MG63 (cell line): ENCODE measurements around the gene CHRNB2. TPM values are rescaled to one million over a fixed set of nuclear protein-coding genes. Genes with fewer than 3 reads are reported as not detected.

ENCODE experiments used
- DNase-seq: peaks from one replicate; pipeline ENCODE4 v3.0.0-alpha.2; 2020
- H3K27me3 ChIP-seq: fragments of 250-450 bp; sonication (Bioruptor Pico); 2 replicates; pipeline ENCODE4 v1.5.1; 2020; ENCODE audit warnings: mild to moderate bottlenecking, moderate library complexity
- H3K36me3 ChIP-seq: fragments of 250-450 bp; sonication (Bioruptor Pico); 2 replicates; pipeline ENCODE4 v1.5.1; 2020; ENCODE audit warnings: mild to moderate bottlenecking, moderate library complexity
- H3K4me3 ChIP-seq: fragments of 250-450 bp; sonication (Bioruptor Pico); 2 replicates; pipeline ENCODE4 v1.5.1; 2020; ENCODE audit warnings: mild to moderate bottlenecking, moderate library complexity
- H3K9me3 ChIP-seq: fragments of 250-450 bp; sonication (Bioruptor Pico); 2 replicates; pipeline ENCODE4 v1.5.1; 2020; ENCODE audit warnings: mild to moderate bottlenecking, moderate library complexity
- total RNA-seq: library from RNA; depleted of rRNA; stranded (reverse); fragments of >200 nt; shearing (Covaris generic); gene quantifications from 2 replicates; pipeline ENCODE4 v1.2.3, GENCODE V29; 2014; ENCODE audit warnings: low replicate concordance

Gene CHRNB2
- total RNA-seq, 1 experiment from 2014 or later, result not detected

DNA sequence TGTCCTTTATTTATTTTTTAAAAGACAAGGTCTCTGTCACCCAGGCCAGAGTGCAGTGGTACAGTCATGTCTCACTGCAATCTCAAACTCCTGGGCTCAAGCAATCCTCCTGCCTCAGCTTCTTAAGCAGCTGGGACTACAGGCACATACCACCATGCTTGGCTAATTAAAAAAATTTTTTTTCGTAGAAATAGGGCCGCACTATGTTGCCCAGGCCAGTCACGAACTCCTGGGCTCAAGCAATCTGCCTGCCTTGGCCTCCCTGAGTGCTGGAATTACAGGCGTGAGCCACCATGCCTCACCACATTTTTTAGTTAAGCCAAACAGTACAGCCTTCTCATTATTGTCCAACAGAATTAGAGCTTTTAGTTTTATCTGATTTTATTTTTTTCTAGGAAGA lies 47.8 kb downstream of the CHRNB2 start:
- Histone ChIP-seq H3K36me3 (no peaks in the 10 kb centered on the region; the same call in none of the 2 replicates), H3K27me3 (no peaks in the 10 kb centered on the region), H3K4me3 (no peak overlapping the region), H3K9me3 (no peaks in the 10 kb centered on the region)
- no peak for DNase-seq

DNA sequence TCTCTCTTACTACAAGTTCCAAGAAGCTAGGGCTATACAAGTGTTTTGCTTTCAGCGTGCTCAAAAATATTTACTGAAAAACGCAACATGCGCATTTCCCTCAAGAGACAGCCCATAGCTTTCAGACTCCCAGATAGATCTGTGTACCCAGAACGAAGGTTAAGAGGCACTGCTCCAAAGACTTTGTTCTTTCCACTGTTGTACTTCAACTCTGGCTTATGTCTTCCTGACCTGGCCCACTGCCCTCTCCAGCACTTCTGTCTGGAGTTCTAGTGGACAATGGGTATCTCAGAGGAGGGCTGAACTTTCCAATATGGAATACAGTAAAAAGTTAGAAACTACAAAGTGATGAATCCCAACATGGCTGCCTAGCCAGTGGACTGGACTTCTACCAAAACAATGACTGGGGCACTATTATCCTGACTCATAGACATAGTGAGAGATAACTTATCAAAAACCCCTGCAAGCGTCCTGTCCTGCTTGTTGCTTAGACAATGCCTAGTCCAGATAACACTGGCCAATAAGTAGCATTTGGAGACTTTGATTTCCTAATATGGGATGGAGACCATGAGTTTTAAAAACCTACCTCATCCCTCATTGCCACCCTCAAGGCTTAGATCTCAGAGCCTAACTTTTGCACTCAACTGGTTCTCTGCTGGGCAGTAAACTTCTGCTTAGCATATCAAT lies 49.2 kb downstream of the CHRNB2 start:
- Histone ChIP-seq H3K36me3 (peaks cover 3% of the 10 kb centered on the region), H3K4me3 (no peak overlapping the region), H3K9me3 (no peaks in the 10 kb centered on the region), H3K27me3 (no peaks in the 10 kb centered on the region)
- DNase-seq, result no peak

DNA sequence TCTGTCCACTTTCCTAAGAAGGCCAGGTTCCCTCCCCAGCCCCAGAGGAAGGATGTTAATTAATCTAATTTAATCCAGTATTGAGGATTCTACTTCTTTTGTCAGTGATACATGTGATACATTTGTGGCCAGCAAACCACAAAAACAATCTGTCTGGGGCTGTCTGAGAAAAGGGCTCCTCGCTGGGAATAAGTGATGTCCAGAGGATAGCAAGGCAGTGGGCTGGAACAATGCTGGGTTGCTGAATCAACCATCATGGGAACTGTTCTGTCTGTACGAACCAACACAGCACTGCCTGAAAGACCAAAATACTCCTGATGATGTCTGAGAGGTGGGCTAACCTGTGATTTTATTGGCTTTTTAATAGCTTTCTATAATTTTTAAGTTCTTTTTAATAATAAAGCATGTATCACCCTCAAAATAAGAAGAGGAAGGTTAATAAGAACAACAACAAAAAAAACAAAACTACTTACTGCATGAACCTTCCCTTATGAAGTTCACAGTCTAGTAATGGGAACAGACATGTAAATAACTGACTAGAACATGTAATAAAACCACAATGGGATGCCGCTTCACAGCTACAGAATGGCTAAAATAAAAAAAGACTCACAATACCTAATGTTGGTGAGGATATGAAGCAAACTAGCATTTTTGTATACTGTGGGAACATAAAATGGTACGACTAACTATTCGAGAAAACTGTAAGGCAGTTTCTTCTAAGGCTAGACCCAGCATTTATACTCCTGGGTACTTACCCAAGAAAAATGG lies 51.8 kb downstream of the CHRNB2 start:
- peaks cover 14% of the 10 kb centered on the region for H3K36me3 ChIP-seq
- no peaks in the 10 kb centered on the region for H3K27me3 ChIP-seq
- DNase-seq, result no peak
- H3K9me3 ChIP-seq, result no peaks in the 10 kb centered on the region
- no peak overlapping the region for H3K4me3 ChIP-seq

DNA sequence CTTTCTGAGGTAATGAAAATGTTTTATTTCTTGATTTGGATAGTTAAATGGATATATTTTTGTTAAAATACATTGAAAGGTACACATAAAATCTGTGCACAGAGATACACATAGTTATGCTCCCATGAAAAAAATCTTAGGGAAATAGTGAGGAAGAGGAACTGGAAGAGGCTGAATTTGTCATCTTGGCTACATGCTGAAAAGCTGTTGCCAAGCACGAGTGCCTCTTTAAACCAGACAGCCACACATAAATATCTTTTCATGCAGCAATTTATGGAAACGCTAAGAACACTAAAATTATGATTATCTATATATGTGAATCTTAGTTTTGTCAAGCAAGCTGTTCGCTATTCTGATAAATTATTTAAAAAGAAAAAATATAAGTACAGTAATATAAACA lies 53.2 kb downstream of the CHRNB2 start:
- Histone ChIP-seq H3K36me3 (peaks cover 24% of the 10 kb centered on the region), H3K27me3 (no peaks in the 10 kb centered on the region), H3K9me3 (no peaks in the 10 kb centered on the region), H3K4me3 (no peak overlapping the region)
- peak; percentile 17 for DNase-seq

DNA sequence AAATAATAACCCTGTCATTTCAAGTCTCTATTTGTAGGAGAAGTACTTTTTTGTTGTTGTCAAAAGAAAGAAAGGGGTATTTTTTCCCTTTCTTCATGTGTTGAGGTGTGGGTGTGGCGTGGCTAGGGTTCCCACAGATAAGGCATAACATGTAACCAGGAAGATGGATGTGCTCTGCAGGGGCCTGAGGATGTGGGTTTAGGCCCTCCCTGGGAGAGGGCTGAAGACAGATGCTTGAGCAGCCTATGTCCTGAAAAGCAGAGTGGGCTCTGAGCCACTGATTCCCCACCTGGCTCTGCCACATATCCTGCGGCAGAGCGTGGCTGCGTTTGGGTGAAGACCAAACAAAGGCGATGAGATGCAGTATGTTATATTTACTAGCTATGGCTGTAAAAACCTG lies 54.3 kb downstream of the CHRNB2 start:
- Histone ChIP-seq H3K27me3 (no peaks in the 10 kb centered on the region), H3K36me3 (peaks cover 24% of the 10 kb centered on the region), H3K4me3 (no peak overlapping the region), H3K9me3 (no peaks in the 10 kb centered on the region)
- no peak for DNase-seq

DNA sequence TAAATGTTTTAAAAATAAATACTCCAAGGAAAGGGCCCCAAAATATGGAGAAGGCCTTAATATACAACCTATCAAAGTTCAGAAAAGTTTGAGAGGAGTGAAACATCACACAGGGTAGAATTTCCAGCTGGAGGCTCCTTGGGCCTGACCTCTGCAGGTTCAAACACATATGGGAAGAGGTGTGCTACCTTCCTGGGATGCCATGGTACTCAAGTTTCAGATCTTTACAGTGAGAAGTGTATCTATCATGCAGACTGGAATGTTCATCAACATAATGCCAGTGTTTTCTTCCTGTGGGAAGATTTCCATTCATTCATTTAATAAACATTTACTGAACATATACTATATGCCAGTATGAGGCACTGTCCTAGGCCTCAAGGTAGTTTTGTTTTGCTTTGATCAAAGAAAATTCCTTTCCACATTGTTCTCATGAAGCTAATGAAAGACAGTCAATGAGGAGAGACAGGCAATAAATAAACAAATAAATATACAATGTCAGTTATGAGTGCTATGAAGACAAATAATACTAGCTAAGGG lies 55.0 kb downstream of the CHRNB2 start:
- no peak for DNase-seq
- H3K27me3 ChIP-seq, result no peaks in the 10 kb centered on the region
- peaks cover 26% of the 10 kb centered on the region for H3K36me3 ChIP-seq
- no peaks in the 10 kb centered on the region for H3K9me3 ChIP-seq
- H3K4me3 ChIP-seq, result no peak overlapping the region

DNA sequence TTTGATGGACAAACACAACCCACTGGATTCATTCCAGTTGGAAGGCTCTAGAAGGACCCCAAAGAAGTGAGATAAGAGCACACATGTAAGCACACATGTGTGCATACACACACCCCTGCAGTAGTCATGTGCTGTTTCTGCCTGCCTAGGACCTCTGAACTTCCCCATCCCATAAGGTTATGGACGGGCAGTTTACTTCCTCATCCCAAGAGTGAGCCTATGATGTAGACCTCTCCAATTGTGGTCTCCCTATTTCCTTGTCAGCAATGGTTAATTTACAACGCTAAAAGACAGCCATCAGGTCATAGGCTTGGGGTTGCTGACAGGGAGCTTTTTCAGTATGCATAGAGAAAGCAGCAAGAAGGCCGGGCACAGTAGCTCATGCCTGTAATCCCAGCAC lies 55.8 kb downstream of the CHRNB2 start:
- Histone ChIP-seq H3K9me3 (no peaks in the 10 kb centered on the region), H3K27me3 (no peaks in the 10 kb centered on the region), H3K4me3 (no peak overlapping the region), H3K36me3 (peaks cover 27% of the 10 kb centered on the region)
- no peak for DNase-seq

DNA sequence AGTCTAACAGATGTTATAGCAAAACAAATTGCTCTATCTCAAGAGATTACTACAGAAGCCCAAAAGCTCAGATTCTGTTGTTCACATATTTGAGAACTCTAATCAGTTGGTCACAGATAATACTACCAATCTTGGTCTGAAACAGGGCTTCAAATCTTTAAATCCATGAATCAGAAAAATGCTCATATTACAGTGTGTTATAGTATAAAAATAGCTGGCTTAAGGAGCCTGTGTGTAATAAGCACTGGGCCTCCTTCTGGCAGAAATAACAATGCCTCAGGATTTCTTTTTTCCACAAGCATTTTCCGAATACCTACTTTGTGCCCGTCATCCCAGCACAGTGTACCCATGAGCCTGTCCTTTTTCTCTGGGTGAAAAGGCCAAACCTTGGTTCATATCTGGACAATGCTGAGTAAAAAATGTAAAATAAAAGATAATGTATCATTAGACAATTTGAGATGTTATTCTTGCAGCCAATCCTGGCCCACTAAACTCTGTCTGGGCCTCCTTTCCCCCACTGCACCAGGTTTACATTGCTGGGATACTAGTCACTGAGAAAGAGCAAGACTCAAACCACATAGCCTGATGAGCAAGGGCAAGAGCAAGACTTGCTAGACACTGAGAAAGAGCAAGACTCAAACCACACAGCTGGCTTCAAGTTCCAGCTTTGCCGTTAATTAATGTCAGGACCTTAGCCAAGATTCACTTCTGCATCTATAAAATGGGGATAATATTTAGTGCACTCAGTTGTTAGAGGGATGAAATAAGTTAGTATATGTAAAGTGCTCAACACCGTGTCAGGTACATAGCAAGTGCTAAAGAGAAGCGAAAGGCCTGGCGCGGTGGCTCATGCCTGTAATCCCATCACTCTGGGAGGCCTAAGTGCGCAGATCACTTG lies 57.4 kb downstream of the CHRNB2 start:
- H3K9me3 ChIP-seq, result no peaks in the 10 kb centered on the region; the same call in none of the 2 replicates
- no peak for DNase-seq
- peaks cover 27% of the 10 kb centered on the region for H3K36me3 ChIP-seq
- 0 out of 2 replicates have a peak, but pooled peaks cover under 1% of the 10 kb centered on the region for H3K27me3 ChIP-seq
- no peak overlapping the region for H3K4me3 ChIP-seq

DNA sequence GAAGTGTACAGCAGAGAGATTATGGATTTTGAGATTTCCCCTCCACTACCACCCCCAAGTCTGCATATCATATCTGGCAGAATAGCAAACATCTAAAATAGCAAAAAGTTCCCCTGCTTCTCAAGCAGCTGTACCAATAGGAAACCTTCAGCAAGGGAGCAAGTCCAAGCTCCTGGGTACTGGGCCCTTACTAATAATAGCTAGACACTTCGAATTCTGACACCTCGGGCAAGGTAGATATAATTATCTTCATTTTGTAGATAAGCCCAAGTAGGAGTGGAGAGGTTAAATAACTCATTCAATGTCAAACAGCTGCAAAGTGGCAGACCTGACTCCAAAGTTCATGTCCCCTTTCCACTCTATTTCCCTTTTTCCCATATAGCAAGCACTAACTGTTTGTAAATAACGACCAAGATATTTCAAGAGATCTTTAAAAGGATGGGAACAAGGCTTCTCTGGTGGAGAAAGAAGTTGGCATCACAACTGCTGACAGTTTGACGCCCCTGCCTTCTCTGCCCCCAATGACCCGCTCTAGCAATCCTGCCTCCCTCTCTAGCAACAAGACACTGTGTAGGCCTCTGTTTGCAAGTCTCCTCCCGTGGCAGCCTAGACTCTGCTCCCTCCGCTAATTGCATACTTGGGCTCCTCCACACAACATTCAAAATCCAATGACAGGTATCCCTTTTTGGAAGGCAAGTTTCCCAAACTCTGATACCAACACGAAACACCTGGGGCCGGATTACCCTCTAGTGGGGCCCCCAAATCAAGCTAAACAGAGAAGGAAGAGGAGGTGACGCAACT lies 59.1 kb downstream of the CHRNB2 start:
- no peaks in the 10 kb centered on the region; the same call in none of the 2 replicates for H3K9me3 ChIP-seq
- peak overlapping the region; percentile 98 for H3K4me3 ChIP-seq
- H3K36me3 ChIP-seq, result peaks cover 25% of the 10 kb centered on the region
- no peak for DNase-seq
- peaks cover 7% of the 10 kb centered on the region; the same call in 1 of the 2 replicates for H3K27me3 ChIP-seq

DNA sequence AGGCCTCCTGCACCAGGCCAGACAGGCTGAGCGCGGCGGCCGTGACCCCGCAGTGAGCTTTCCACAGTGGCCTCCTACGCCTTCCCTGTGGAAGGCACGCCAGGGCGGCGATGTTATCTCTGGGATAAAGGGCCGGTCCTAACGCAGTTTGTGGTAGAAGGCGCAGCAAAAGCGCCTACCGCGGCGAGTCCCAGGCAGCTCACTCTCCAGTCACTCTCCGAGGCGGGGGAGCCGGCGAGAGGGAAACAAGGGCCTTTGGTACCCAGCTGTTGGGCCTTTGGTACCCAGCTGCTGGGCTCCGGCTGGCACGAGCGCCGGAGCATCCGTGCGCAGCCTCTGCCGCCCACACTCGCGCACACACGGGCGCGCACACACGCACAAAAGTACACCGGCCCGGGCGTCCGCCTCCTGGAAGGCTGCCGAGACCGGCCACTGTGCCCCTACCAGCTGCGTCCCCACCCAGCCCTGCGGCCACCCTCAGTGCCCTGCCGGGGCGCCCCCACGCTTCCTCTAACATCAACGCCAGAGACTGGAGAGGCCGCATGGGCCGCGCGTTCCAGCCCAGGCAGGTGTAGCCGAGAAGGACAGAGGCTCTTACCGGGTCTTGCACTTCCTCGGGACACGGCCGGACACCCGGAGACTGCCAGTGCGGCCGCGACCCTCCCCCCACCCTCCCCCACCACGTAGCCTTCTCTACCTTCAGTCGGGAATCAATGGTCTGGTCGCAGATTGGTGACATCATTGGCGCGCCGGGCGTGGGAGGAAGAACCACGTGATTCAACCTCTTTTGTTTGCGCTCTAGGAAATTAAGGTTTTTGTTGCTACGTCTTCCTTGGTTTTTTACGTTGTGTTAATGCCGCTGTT lies 59.9 kb downstream of the CHRNB2 start:
- Histone ChIP-seq H3K36me3 (peaks cover 25% of the 10 kb centered on the region), H3K4me3 (peak overlapping the region; percentile 98), H3K27me3 (peaks cover 15% of the 10 kb centered on the region), H3K9me3 (no peaks in the 10 kb centered on the region; the same call in none of the 2 replicates)
- peak; percentile 94 for DNase-seq

DNA sequence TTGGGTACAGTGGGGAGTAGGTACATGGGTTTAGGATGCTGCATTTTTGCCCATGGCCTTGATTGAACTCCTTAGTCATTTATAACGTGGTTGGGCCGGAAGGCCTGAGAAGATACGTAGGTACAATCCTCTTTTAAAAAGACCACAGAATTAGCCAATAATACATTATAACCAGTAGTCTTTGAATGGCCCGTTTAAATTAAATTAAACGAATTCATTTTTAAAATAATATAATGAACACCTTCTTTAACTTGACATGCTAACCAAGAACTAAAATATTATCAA lies 60.5 kb downstream of the CHRNB2 start:
- Histone ChIP-seq H3K36me3 (peaks cover 22% of the 10 kb centered on the region), H3K9me3 (no peaks in the 10 kb centered on the region; the same call in none of the 2 replicates), H3K4me3 (peak overlapping the region; percentile 98), H3K27me3 (peaks cover 15% of the 10 kb centered on the region)
- no peak for DNase-seq

DNA sequence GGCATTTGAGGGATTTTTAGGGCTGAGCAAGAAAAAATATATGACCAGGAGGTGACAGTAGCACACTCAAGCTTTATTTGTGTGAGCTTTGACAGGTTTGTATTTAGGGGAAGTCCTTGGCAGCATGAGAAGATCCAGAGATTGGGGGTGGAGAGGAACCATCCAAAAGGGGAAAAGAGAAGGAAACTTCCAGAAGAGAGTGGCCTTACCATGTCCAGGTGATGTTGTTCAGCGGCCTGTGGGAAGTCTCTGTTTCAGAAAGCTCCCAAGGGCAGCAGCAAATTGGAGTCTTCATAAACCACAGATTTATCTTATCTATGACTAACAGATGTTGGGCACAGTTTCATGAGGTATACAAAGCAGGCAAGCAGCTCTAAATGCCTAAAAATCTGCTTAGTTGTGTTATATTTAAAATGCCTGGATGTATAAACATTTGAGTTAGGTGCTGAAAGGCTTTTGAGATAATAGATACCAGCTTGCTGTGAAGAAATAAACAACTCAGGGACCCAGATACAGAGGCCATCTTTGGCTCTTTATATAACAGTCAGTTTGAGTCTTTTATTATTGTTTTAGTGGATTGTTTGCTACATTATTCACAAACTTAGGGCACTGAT lies 61.6 kb downstream of the CHRNB2 start:
- Histone ChIP-seq H3K27me3 (peaks cover 22% of the 10 kb centered on the region), H3K4me3 (no peak overlapping the region), H3K9me3 (no peaks in the 10 kb centered on the region; the same call in none of the 2 replicates), H3K36me3 (peaks cover 15% of the 10 kb centered on the region)
- DNase-seq, result no peak
